Stimulated activated CD8-positive, alpha-beta memory T cell treated with anti-CD3 and anti-CD28 coated beads, Interleukin-12 subunit alpha, Interleukin-12 subunit beta, amount 100 ng/mL, for 4 hours (primary cell): ENCODE measurements around the gene PADI2.

Experiments used
- DNase-seq: peaks from one replicate; pipeline ENCODE4 v3.0.0-alpha.2; 2020; ENCODE audit warnings: low read depth

PADI2 gene

DNA sequence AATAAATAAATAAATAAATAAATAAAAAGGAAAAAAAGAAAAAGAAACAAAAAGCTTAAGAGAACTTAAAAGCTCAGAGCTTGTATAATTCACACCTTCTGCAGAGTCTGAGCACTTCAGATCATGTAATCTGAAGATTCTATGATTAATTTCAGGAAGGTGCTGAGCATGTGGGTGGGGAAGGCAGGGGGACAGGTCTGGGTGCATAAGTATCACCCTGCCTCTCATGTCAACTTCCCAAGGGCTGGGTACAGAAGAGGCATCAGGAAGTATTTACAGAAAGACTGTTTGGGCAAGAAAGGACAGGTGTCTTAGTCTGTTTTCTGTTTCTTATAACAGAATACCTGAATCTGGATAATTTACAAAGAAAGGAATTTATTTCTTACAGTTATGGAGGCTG is 20.4 kb upstream of the PADI2 start:
- no peak for DNase-seq

DNA sequence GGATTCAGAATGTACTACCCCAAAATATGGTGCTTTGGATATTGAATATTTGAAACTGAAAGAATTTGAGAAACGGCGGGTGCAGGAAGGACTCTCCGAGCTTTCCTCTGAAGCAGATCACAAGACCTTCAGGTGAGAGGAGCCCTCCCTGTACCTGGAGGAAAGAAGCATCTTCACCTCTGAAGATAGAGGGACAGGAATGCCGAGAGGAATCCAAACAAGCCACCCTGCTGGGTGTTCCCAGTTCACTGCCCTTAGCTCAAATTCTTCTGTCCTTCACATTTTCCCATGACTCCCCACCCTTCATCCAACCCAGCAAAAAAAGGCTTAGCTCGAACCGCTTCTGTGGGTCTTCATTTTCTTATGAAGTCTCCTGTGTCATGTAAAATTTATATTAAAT is 18.2 kb upstream of the PADI2 start:
- DNase-seq: no peak

DNA sequence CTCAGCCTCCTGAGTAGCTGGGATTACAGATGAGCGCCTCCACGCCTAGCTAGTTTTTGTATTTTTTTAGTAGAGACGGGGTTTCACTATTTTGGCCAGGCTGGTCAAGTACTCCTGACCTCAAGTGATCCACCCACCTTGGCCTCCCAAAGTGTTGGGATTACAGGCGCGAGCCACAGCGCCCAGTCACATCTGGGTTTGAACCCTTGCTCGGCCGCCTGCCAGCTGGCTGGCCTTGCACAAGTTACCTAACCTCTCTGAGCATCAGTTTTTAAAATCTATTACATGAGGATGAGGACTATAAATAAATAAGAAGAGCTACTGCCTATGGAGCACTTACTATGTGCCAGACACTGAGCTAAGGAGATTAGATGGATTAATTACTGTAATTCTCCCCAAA is 17.7 kb upstream of the PADI2 start:
- no peak for DNase-seq

DNA sequence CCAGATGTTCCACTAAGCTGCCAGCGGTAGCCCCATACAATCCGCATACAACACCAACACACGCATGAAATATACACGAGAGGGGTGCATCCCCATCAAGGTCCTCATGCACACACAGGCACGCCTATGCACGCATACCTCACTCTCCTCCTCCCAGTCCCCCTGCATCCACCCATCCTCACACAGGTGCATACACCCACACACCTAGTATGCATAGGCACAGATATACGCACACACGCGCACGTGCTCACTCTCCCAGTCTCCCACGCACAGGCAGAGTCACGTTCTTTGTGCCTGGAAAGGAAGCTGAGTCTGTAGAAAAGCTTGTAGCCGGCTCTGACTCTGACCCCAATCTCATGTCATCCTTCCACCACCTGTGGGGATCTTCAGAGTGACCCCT is 16.9 kb upstream of the PADI2 start:
- DNase-seq: no peak

DNA sequence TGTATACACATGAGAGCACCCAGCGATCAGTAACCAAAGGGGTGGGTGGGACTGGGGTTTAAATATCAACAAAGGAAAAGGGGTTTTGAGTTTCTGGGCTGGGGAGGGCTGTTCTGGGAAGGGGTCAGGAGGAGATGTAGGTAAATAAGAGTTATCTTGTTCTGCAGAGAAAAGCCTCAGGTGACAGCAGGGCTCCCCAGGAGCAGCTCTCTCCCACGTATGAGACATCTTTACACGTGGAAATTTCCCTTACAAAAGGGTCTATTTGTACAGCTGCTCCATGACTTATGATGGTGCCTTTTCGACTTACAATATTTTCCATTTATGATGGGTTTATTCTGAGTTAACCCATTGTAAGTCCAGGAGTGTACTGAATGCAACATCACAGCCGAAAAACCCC is 16.3 kb upstream of the PADI2 start:
- no peak for DNase-seq

DNA sequence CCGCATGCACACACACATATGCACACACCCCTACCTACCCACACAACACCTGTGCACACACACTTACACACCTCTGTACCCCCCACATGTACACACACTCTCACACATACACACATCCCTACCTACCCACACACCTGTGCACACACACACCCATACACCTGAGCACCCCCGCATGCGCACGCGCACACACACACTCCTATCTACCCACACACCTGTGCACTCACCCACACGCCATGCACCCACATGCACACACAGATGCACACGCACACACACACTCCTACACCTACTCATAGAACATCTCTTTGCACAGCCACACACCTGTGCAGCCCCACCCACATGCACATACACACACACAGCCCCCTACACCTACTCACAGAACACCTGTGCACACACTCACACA is 15.5 kb upstream of the PADI2 start:
- no peak for DNase-seq

DNA sequence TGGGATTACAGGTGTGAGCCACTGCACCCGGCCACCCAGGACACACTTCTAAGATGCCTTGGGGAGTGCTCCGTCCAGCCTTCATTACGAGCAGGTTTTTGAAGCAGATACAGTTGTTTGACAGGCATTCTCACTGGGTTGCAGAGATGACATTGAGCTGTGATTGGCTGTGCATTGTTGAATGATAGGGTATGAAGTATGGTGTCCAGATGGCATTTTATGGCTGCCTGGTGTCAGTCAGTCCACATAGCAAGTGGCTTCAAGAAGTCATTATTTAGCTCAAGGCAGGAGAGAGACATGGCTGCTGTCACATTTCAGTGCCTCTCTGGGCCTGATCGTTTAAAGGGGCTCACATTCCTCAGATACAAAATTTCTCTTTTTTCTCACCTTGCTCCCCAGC is 14.8 kb upstream of the PADI2 start:
- no peak for DNase-seq

DNA sequence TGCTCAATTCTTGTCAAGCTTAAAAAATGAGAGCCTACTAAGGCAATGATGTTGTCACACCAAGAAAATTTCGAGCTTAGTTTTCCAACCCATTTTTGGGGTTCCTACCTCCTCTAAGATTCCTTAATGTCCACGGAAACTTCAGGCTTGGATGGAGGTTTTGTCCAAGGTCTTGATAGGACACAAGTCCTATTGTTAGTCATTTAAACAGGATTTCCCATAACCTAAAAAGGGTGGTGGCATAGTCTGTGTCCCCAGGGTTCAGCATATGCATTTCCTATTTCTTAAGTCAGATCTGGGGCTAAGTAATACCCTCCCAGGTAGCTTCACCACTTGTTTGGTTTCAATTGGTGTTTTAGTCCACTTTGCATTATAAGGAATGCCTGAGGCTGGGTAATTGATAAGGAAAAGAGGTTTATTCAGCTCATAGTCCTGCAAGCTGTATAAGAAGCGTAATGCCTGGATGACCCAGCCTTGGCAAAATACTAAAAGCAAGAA is 10.9 kb upstream of the PADI2 start:
- DNase-seq: no peak

DNA sequence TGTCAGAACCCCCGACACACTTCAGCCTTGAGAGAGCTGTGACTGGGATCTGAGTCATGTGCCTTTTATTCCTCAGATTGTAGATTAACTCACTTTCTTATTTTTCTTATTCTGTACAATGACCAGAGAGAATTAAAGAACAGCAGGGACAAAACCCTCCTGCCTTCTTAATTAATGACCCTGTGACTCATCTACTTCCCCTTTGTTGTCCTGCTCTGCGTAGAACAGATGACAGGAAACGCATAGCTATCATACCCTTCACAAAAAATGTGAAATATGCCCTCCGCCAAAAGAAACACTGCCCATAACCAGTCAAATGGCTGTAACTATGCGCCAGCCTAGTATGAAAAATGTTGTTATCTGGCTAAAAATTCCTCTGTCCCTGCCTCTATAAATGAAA is 9.1 kb upstream of the PADI2 start:
- no peak for DNase-seq

DNA sequence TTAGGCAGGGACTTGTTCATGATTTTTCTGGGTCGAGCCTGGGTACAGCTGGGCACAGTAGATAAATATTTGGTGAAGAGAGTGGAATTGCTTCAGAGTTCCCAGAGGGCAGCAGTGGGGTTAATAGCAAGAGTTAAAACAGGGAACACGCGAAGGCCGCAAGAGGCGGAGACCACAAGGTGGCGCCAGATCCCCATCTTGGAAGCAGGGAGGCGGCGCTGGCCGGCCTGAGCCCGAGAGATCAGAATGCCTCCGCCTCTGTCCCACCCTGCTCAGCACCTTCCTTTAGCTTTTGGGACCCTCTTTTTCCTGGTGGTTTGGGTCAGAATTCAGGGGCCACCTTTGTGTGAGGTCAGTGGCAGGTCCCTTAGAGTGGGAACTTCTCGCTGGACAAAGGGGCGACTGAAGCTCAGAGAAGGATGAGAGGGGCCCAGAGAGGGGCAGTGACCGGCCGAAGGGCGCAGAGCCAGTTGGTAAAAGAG is 6.5 kb upstream of the PADI2 start:
- peak; percentile 63 for DNase-seq

DNA sequence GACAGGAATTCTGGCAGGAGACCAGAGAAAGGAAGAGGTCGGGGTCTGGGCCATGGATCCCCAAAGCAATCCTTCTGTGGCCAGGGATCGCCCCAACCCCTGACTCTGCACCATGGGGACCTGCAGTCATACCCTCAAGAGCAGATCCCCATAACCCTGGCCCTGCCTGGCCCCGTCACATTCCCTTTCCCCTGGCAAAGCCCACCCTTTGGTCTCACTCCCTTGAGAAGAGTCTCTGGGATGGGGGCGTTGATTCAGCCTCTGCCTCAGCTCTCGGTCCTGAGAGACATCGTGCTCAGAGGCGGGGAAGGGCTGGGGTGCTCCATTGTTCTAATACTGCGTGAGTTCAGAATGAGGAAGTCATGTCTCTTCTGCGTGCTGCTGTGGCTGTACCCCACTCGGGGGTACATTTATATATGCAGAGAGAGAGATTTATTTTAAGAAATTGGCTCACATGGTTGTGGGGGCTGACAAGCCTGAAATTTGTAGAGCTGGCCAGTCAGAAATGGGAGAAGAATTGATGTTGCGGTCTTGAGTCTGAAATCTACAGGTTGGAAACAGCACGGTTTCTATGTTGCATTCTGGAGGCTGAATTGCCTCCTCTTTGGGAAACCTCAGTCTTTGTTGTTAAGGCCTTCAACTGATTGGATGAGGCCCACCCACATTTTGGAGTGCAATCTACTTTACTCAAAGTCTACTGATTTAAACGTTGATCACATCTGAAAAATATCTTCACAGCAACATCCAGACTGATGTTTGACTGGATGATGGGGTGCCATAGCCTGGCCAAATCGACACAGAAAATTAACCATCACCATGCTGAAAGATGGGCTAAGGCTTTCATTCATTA is 4.2 kb upstream of the PADI2 start:
- no peak for DNase-seq

DNA sequence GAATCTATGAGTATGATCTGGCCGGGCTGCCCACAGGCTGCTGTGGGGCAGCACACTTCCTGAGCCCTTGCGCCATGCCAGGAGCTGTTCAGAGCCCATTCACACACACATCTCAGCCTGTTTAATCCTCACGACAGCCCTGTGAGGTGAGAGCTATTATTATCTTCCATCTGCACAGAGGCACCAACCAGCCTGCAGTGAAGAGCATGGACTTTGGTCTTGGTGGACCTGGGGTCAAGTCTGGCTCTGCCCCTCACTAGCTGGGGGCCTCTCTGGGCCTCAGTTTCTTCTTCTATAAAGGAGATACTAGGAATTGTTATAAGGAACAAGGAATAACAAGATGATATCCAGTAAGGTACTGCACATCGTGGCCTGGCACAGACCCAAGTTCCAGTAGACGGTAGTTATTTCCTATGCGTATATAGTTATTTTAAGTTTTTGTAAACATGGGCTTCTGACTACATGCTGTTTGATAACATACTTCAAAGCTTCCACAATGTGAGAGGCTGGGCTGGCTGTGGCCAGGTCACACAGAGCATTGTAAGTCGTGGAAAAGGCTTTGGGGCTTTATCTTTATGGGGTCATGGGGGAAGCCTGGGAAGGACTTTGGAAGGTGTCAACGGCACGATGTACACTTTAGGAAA is 3.4 kb upstream of the PADI2 start:
- no peak for DNase-seq

DNA sequence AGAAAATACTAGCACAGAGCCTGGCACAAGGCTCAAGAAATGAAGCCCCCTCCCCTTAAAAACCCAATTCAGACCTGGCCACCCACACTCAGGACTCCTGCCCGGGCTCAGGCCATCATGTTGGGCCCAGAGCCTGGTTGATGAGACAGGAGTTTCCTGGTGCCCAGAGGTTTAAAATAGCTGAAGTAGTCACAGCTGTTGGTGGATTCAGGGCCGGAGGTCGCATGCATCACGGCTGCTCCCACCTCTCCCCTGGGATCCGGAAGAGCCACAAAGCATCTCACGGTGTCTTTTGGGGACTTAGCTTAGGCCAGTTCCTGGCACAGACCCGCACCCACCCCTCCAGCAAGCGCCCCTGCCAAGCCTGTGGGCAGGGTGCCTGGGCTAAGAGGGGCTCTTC is 2.6 kb upstream of the PADI2 start:
- DNase-seq: no peak

DNA sequence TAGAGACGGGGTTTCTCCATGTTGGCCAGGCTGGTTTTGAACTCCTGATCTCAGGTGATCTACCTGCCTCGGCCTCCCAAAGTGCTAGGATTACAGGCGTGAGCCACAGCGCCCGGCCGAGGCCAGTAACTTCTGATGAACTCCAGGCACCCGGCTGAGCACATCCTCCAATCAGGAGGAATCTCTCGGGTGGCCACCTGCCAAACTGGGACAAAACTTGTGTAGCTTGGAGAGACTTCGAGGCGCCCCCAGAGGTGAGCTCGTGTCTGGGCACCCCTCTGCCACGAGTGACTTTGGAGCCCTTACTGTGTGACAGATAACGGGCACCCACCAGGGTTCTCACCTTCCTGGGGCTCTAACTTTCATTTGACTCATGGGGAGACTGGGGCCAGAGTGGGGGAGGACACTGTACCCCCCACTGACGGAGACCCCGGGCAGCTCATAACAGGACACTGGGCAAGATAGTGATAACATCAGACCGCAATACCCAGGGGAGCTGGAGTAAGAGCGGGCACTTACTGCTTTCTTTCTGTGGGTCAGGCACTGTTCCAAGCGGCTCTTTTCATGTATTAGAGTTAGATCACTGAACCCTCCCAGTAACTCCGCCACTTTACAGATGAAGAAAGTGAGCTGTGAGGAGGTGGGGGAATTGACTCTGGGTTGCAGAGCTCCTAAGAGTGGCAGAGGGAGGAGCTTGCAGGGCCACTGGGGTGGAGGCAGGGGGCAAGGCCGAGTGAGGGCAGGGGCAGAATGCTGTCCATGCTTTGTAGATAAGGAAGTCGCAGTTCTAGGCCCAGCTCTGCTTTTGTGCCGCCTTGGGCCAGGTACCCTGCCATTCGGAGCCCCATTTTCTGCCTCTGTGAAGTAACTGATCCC is 1.9 kb upstream of the PADI2 start:
- DNase-seq: no peak

DNA sequence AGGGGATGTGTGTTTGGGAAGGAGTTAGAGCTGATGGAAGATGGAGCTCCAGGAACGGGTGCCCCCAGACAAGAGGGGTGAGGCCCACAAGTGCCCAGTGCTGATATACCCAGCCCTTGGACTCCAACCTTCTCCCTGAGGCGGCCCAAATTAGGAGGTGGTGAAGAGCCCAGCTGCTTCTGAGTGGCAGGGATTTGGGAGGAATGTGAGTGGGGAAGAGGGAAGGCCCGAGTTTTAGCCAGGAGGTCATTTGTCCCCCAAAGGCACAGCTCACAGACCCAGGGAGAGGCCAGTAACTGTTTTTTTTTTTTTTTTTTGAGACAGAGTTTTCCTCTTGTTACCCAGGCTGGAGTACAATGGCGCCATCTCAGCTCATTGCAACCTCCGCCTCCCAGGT is 1.2 kb upstream of the PADI2 start:
- no peak for DNase-seq

DNA sequence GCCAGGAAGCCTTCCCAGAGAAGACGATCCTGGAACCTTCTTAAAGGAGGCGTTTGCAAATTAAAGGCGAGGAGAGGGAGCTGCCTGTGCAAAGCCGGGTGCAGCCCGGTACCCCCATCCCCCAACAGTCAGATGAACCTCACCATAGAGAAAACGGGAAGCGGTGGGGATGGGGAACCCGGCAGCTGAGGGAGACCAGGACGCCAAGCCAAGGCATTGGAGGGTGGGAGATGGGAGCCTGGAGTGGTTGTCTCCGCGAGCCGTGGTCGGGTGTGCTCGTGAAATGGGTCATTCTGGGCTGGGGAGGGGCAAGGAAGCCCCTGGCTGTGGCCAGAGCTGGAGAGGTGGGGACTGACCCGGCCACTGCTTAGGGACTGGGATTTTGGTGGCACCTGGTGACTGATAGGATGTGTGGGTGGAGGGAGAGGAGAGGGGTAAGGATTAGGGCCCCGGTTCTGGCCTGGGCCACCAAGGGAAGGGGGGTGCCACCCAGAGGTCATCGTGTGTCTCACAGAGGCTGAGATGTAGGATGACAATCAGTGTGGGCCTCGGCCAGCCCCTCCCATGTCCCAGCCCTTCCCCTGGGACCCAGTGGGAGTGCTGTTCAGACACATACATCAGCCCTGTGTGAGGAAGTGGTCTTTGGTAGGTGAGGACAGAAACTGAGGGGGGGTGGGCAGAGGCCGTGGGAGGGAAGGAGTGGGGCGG is 676 bp upstream of the PADI2 start:
- DNase-seq: no peak

DNA sequence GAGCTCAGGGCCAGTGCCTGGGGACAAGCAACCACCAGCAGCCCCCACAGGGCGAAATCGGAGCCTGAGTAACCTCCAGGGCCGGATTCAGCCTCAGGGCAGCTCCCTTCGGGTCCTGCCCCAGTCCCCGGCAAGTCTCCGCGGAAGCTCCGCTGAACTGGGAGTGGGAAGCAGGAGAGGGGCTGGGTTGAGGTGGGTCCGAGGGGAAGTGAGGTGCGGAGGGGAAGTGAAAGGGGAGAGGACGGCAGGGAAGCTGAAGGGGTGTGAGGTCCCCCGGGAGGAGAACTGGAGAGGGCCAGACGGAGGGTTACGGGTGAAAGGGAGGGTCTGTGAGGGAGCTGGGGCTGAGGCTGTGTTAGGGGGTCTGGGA is 560 bp downstream of the PADI2 start:
- no peak for DNase-seq

DNA sequence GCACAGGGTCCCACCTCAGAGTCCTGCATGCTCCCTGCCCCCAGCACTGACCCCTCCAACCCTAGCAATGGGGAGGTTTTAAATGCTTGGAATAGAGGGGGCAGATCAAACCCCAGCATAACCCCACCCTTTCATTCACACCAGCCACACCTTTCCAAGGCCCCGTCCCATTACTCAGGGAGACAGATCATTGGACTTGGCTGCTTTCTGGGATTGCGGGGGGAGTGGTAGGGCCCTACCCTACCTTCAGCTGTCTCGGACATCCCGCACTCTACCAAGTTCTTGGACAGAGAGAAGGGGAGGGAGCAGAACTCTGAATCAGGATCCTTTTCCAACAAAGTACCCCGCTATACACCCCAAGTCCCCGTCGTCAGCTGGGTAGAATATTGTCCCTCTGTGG is 983 bp downstream of the PADI2 start:
- no peak for DNase-seq

DNA sequence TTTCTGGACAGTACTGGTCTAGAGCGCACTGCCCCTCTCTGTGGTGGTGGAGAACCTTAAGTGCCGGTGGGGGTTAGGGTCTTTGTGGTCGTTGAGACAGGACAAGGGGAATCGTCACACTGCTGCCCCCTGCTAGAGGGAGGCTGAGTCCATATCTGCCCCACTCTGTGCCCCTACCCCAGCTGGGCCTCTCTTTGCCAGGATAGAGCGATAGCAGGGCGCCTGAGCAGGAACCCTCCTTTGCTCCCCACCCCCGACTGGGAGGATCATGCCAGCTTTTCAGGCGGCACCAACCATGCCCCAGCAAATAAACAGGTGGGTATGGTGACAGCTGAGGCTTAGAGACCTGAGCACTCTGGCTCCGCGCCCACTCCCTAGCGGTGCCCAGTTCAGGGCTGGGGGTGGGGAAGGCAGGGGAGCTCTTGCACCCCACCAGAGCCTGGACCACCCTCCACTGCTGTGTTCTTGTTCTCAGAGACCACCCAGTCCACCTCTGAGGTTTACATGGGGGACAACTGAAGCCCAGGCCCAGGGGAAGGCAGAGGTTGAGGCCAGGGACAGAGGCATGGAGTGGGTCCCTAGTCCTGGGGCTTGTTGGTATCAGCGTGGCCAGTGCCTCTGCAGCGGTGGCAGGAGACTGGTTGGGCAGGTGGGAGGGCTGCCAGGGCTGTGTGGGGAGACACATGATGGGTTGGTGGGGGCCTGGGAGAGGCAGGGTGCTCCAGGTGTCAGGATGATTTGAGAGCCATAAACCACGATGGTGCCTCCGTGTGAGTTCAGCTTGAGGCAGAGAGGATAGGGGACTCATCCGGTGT is 1.6 kb downstream of the PADI2 start:
- no peak for DNase-seq

DNA sequence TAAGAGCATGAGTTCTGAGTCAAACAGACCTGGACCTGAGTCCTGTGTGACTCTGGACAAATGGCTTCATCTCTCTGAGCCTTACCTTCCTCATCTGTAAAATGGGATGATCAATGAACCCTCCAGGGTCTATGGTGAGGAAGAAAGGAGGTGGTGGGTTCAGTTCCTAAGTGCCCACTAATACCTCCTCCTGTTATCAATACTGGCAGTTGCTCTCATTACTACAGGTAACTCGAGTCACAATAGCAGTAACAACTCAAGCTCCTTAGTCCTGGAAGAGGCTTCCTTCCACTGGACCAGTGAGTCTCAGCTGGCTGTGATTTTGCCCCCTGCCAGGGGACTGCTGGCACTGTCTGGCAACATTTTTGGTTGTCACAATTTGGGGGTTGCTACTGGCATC is 2.6 kb downstream of the PADI2 start:
- DNase-seq: no peak

DNA sequence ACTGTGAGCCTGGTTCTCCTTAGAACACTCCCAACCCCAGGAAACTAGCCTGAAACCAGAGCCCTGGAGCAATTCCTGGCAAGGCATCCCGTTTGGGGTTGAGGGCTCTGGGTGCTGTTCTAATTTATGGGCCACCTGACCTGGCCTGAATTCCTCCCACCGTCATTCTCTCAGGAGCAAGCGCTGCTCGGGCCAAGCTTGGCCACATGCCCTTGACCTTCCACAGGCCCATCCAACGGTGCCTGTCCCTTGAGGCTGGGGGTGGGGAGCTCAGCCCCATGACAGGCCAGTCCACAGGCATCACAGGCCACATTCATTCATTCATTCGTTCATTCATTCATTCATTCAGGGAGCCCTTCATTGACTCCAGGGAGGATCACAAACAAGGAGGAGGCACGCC is 5.3 kb downstream of the PADI2 start:
- no peak for DNase-seq
